HG03558 (cell line): ENCODE data around the gene ATP10A.
"Not testable (repeated sequence)": the region's sequence is repeated elsewhere in the genome, so short reads cannot be mapped to it uniquely, and the experiment has no call there.

Experiments used
- ATAC-seq: cut with Tn5 transposase; IDR thresholded peaks from one replicate; pipeline ENCODE4 v1.9.1; 2021; ENCODE audit warnings: moderate number of reproducible peaks; ENCODE audit not compliant: unreplicated experiment; ENCODE audit errors: extremely low read depth

The ATP10A gene

DNA sequence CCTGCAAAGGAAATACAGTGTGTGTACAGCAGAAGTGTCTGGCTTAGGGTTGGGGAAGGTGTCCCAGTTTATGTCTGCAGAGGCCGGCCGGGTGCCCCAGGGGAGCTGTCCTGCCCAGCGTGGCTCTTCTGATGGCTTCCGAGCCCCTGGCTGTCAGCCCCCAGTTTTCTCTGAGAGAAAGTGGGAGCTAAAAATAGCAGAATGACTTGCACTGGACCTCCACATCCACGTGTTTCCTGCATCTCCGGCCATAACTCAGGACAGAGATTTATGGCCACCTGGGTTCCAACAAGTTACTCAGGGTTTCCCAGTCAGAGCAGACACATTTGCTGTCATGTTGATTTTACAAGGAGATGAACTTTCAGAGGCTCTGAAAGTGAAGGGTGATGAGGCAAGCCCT, 192.0 kb downstream of the ATP10A start:
- no peak for ATAC-seq

DNA sequence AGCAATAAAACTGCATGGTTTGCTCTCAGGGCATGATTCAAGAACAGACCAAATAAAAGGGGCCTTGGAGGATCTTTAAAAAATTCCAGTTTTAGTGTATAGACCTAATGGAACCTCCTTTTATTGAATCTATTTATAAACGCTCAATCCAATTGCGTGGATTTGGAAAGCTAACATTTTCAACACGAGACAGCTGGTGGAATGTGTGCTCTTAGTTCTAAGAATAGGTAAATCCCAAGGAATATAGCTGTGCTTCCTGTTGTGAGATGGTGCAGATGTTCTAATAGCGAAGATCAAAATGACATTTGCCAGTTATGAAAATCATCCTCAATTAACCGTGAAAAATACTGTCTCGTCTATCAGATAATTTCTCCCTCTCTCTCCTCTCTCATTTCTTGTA, 192.5 kb downstream of the ATP10A start:
- ATAC-seq = no peak

DNA sequence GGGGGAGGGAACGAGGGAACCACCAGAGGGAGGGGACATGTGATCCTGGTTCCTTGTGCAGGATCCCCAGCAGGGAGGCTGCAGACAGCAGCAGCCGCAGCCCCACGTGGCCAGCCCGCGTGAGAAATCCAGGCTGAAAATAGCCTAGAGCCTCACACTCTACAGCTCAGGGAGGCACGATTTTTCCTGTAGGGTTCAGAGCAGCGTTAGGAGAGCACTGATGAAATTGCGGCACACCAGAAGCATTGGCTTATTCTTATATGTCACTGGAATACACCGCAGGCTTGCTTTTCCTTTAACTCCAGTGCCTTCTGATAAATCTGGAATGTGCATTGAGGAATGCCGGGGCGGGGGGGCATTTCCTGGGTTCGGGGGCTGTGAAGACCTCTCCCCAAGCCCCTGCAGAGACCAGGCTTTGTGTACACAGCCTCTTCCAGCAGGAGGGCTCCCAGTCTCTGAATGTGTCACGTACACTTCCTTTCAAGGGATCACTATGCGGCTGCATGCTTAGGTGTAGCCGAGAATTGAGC, 193.0 kb downstream of the ATP10A start:
- no peak for ATAC-seq

DNA sequence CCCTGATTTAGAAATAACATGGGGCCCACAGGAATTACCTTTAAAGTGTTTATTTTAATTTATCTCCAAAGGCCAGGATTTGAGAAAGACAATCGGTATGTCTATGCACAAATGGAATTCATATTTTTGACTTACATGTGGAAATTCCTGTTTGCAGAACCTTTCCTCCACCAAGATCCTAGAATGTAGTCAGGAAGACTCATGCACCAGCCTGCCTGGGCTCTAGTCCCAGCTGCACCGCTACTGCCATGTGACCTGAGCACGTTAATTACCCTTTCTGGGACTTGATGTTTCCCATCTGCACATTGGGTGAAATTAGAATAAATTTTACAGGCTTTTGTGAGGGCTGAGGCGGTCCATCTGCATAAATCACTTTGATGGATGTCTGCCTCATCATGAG, 194.2 kb downstream of the ATP10A start:
- ATAC-seq = no peak

DNA sequence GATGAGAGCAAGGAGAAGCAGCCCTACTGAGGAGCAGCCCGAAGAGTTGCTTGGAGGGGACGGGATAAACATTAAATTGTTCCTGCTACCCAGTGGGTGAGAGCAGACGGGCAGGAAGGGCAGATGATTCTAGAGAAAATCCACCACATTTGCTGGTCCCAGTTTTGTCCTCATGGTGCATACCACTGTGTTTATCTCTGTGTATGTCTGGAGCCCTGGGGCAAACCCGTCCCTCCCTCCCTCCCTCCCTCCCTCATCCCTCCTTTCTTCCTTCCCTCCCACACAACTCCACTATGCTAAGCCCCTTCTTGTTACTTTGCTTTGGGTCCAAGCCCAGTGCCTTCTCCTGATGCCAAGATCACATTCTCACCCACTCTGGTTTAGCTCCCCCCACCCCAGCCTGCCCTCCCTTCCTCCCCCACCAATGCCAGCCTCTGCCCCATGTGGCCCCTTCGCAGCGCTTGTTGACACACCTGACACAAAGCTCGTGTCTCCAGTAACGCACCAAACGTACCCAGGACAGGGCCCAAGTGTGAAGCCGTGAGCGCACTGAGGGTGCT, 194.8 kb downstream of the ATP10A start:
- no peak for ATAC-seq

DNA sequence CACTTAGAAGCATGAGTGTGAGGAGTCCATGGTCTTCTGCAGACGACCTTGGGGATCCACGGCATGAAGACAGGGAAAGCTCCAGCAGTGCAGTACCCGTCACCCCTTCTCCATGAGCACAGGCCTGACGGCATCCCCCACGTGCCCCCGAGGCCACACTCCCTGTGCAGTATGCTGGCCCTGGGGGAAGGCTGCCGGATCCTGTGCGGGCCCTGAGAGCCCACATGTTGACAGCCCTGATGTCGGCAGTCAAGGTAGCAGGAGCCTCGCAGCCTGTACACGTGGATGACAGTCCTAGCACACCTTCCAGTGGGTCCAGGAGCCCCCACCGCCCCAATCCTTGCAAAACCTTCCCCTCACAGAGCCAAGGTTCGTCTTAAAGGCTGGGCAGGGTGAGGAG, 195.3 kb downstream of the ATP10A start:
- ATAC-seq = no peak

DNA sequence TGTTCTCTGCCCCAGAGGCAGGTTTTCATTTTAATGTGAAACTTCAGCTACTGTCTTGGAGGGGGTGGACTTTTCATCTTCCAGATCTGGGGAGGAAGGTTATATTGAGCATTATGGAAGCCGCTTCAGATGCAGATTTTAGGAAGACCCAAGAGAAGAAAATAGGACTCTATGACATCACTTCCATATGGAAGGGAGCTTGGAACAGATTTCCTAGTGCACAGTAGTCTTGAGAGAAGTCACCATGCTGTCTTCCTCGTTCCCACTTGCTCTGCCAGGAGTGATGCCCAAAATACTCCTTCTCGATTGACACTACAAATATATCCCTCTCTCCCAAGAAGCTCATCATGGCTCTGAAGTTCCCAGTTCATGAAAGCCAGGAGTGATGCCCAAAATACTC, 197.2 kb downstream of the ATP10A start:
- no peak for ATAC-seq

DNA sequence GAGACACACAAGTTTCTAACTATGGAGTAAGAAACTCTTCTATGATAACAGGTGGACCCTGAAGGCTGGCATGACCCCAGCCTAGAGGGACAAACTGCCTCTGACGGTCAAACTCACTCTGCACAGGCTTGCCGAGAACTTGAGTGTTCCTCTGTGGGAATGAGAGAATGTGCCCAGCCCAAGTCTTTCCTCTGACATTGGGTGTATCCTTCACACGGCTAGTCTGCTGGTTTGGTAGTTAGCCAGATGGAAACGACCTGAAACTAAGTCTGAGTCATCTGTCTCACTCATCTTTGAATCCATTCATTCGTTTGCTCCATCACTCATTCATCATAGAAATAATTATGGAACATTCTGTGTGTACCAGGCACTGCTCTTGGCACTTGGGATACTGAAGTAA, 198.4 kb downstream of the ATP10A start:
- ATAC-seq = no peak

DNA sequence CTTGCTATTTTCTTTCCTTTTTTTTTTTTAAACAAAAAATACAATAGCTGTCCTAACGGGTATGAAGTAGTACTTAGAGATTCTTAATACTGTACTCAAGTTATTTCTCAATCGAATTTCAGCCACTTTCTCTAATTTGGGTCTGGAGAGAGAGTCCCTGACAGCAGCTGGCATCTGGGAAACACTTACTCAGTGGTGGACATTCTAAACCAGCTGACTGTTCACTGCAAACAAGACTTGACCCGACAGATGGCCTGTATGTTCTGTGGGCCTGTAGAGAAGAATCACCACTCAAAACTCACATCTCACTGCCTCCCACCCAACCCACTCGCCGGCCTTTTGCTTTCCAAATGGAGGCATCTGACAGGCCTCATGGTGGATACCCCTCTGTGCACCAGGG, 199.6 kb downstream of the ATP10A start:
- ATAC-seq = no peak

DNA sequence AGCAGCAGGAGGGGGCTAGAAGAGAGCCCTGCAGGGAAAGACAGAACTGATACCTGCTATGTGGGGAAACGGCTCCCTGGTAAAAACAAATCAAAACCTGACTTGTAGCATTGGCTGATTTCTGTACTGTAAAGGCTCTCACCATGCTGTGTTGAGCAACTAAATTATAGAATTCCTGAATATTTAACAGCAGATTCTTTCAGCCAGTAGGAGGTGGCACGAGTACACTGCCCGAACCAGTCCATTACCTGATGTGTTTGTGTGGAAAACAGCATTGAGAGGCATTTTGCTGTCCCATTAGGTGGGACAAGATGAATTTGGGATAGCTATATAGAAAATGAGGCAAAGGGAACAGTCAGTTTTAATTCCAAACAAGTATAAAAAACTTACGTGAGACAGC, 201.2 kb downstream of the ATP10A start:
- ATAC-seq = no peak

DNA sequence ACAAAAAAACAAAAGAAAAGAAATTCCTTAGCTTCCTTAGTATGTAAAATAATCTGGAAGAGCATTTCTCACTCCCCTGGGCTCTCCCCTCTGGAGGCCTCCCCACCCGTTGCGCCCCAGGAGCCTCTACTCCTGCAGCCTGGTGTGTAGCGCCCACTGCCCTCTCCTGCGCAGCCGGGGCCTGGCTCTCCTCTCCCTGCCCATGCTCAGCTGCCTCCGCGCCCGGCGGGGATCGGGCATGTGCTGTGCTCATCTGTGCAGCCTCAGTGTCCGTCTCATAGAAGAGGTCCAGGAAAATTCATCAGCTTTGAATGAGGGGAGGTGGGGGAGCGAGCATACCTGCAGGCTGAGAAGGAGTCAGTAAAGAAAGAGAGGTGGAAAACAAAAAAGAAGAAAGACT, 203.9 kb downstream of the ATP10A start:
- ATAC-seq = no peak

DNA sequence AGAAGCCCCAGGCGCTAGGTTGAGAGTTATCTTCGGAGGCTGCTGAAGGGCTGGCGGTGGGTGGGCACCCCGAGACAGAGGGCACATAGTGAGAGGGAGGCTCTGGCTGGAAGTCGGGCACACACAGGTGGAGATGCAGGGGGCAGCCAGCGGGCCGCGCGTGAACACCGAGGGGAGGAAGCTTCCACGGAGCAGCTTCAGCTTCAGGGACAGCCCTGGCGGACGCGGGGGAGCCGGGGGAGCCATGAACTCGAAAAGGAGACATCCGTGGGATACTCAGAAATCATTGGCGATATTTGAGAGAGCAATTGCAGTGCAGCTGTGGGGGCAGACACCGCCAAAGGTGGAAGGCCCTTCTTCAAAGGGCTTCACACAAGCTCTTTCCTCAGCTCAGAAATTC, 204.6 kb downstream of the ATP10A start:
- no peak for ATAC-seq

DNA sequence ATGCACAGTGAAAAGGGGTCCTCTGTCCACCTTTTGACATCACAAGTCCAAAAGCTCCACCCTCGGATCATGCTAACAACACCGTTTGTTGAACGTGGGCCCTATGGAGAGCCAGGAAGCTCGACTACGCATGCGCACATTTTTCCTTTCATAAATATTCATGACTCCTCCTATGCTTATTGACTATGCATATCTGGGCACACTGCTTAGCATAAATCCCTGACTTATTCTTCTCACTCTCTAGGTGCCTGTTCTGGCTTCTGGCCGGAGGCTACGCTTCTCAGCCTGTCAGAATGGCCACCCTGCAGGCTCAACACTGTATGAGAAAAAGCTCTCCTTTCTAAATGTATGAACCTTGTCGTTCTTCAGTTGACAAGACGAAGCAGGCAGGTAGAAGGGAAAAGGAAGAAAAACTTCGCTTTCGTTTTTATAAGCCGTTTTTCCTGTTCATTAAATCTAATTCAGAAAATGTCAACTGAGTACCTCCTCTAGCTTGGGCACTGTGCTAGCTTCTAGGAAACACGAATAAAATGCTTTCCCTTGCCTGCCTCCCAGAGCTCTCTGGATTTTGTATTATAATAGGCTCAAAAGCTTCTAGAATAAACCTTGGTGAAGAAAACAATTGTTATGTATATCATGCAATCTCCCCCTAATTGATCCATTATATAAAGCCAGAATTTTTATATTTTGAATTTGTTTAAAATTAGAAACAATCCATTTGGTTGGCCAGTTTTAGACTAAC, 207.7 kb downstream of the ATP10A start:
- ATAC-seq = no peak

DNA sequence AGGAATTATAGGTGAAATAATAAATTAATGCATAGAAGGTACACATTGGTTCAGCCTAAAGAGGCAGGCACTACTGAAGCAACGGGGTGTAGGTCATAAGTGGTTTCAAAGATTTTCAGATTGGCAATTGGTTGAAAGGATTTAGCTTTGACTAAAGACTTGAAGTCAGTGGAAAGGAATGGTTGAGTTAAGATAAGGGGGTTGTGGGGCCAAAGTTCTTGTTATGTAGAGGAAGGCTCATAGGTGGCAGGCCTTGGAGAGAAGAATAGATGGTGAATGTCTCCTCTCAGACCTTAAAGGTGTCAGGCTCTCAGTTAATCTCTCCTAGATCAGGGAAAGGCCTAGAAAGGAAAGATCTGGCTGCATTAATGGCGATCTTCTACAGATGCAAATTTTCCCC, 209.8 kb downstream of the ATP10A start:
- ATAC-seq = no peak

DNA sequence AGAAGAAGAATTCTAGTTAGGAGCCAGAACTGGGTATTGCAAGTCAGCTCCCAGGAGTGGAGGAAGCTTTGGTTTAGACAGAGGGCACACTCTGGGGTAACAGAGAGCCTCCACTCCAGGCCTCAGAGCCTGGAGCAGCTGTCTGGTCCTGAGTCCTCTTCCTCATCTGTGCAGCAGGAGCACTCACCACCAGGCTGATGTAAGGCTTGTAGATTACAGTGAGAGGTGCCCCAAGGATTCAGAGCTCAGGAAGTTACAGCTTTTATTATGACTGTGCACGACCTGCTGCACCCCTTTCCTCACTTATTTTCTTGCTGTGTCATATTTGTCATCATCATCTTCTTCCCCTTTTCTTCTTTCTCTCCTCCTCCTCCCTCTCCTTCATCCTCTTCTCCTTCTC, 210.4 kb downstream of the ATP10A start:
- ATAC-seq = no peak

DNA sequence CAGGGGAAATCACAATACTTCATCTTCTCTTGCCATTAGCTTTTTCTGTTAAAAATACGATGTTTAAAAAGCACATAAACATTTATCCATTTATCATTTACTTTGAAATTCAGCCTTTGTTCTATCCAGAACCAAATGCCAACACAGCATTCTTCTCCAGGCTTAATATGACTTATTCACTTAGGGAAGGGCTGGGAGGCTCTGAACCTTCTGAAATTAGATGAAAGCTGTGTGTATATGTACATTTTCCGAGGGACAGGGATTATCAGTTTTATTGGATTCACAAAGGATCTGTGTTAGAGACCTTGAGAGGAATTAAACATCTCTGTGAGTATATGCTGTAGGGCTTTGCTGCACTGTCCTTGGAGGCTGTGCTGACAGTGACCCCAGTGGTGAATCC, 213.7 kb downstream of the ATP10A start:
- ATAC-seq = no peak

DNA sequence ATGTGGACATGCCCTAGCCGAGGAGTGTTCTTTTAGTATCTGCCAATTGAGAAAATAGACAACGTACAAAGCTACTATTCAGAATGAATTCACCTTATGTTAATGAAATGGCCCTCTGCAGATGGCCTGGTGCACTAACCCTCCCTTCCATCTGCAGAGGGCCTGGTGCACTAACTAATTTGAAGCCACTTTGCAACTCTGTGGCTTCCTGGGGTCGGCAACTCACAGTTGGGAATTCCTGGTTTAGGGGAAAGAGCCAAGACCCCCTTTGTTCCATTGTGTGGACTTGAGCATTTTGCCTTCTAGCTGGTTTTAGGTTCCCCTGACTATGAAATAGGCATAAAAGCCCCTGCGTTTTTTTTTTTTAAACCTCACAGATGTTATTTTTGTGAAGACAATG, 220.0 kb downstream of the ATP10A start:
- ATAC-seq = no peak

DNA sequence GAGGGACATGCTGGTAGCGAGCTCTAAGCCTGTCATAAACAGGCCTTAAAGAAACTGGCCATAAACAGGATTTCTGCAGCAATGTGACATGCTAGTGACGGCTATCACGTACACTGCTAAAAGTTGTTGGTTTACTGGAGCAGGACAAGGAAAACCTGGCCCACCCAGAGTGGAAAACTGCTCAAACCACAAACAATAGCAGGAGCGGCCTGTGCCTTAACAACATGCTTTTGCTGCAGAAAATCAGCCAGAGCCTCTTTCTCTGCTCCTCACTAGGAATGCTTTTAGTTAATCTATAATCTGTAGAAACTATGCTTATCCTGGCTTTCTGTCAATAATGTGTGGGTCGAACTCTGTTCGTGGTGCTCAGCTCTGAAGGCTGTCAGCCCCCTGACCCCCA, 221.4 kb downstream of the ATP10A start:
- no peak for ATAC-seq

DNA sequence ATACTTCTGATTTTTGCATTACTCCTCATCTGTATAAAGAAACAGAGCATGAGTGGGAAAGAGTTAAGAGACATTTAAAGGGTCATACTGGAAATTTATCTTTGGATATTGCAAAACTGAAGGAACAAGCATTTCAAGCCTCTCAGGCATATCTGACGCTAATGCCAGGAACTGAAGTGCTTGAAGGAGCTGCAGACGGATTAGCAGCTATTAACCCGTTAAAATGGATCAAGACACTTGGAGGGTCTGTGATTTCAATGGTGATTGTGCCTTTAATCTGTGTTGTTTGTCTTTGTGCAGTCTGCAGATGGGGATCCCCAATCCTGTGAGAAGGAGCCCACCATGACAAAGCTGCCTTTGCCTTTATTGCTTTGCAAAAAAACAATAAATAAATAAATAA, 221.8 kb downstream of the ATP10A start:
- no peak for ATAC-seq

DNA sequence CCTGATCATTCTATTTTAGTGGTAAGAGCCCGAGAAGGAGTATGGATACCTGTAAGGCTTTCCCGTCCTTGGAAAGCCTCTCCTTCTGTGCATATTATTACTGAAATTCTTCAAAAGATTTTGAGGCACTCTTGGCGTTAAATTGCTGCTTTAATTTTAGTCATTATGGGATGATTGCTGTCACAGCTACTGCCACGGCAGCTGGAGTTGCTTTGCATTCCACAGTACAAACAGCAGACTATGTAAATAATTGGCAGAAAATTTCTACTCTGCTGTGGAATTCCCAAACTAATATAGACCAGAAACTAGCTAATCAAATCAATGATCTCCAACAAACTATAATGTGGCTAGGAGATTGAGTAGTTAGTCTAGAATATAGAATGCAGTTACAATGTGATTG, 222.2 kb downstream of the ATP10A start:
- not testable (repeated sequence) for ATAC-seq

DNA sequence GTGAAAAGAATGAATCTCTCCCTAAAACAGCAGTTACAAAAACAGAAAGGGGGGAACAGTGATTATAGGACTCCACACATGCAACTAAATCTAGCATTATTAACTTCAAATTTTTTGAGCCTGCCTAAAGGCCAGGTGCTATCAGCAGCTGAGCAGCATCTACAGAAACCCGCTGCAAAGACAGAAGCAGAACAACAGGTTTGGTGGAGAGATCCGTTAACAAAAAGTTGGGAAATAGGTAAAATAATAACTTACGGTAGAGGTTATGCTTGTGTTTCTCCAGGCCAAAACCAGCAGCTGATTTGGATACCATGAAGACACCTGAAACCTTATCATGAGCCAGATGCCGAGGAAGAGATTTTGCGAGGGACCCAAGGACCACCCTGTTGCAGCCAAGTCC, 222.7 kb downstream of the ATP10A start:
- ATAC-seq = no peak

DNA sequence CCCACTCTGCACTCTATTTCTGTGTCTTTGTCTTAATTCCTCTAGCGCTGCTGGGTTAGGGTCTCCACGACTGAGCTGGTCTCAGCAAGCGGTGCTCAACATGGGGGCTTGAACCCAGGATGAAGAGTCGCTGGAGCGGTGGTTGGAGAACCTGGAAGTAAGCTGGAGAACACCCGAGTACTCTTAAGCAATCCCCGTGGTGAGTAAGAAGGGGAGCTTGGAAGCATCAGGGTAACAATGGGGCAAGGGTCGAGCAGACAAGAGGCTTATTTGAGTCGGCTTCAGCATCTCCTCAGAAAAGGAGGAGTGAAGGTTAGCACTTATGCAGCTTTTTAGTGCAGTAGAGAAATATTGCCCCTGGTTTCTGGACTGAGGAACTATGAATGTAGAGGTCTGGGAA, 226.6 kb downstream of the ATP10A start:
- not testable (repeated sequence) for ATAC-seq
